SK-N-SH treated with all-trans-retinoic acid at 6 μM for 48 hours (cell line): ENCODE results near the gene RASD1.

ENCODE experiments used
- ATAC-seq: fragments of 200-7000 bp; cut with Tn5 transposase; 3 replicates; pipeline ENCODE4 v1.9.1; 2020; ENCODE audit warnings: mild to moderate bottlenecking, moderate library complexity
- ARNTL ChIP-seq: fragments of 450-650 bp; formaldehyde crosslinking; IDR thresholded peaks from 2 replicates; pipeline ENCODE4 v1.5.0; 2020; ENCODE audit warnings: low read depth, mild to moderate bottlenecking, moderate library complexity, borderline replicate concordance
- BACH2 ChIP-seq: fragments of 250-450 bp; sonication (Bioruptor Pico); IDR thresholded peaks from 2 replicates; pipeline ENCODE4 v1.9.0; 2021; ENCODE audit warnings: mild to moderate bottlenecking, borderline replicate concordance
- CREB5 ChIP-seq: fragments of 250-450 bp; sonication (Bioruptor Pico); IDR thresholded peaks from 2 replicates; pipeline ENCODE4 v1.5.1; 2020; ENCODE audit warnings: low read depth, mild to moderate bottlenecking, moderate library complexity
- CSDC2 ChIP-seq: fragments of 250-450 bp; sonication (Bioruptor Pico); IDR thresholded peaks from 2 replicates; pipeline ENCODE4 v1.5.0; 2020; ENCODE audit warnings: mild to moderate bottlenecking, moderate library complexity
- CSRNP3 ChIP-seq: fragments of 250-450 bp; sonication (Bioruptor Pico); IDR thresholded peaks from 2 replicates; pipeline ENCODE4 v1.5.1; 2021; ENCODE audit warnings: mild to moderate bottlenecking, moderate library complexity
- ESRRG ChIP-seq: fragments of 250-450 bp; sonication (Bioruptor Pico); IDR thresholded peaks from 2 replicates; pipeline ENCODE4 v1.6.1; 2021; ENCODE audit warnings: mild to moderate bottlenecking
- GLIS3 ChIP-seq: fragments of 250-450 bp; sonication (Bioruptor Pico); IDR thresholded peaks from 2 replicates; pipeline ENCODE4 v1.5.0; 2020; ENCODE audit warnings: mild to moderate bottlenecking, moderate library complexity
- ISL1 ChIP-seq: fragments of 250-450 bp; sonication (Bioruptor Pico); IDR thresholded peaks from 2 replicates; pipeline ENCODE4 v2.1.2; 2022; ENCODE audit warnings: mild to moderate bottlenecking, moderate library complexity
- OSR1 ChIP-seq: fragments of 250-450 bp; sonication (Bioruptor Pico); IDR thresholded peaks from 2 replicates; pipeline ENCODE4 v1.8.0; 2022; ENCODE audit warnings: moderate library complexity, mild to moderate bottlenecking, inconsistent platforms
- PATZ1 ChIP-seq: fragments of 250-450 bp; sonication (Bioruptor Pico); IDR thresholded peaks from 2 replicates; pipeline ENCODE4 v1.8.0; 2020; ENCODE audit warnings: mild to moderate bottlenecking, moderate library complexity, borderline replicate concordance
- PPARA ChIP-seq: fragments of 250-450 bp; sonication (Bioruptor Pico); IDR thresholded peaks from 2 replicates; pipeline ENCODE4 v1.5.0; 2020; ENCODE audit warnings: mild to moderate bottlenecking, borderline replicate concordance
- RARB ChIP-seq: fragments of 250-450 bp; sonication (Bioruptor Pico); IDR thresholded peaks from 2 replicates; pipeline ENCODE4 v1.8.0; 2021; ENCODE audit warnings: mild to moderate bottlenecking, moderate library complexity
- SNAI2 ChIP-seq: fragments of 250-450 bp; sonication (Bioruptor Pico); IDR thresholded peaks from 2 replicates; pipeline ENCODE4 v1.5.0; 2020; ENCODE audit warnings: mild to moderate bottlenecking, moderate library complexity
- TCF4 ChIP-seq: fragments of 250-450 bp; sonication (Bioruptor Pico); IDR thresholded peaks from 2 replicates; pipeline ENCODE4 v1.8.0; 2021; ENCODE audit warnings: mild to moderate bottlenecking, moderate library complexity, borderline replicate concordance
- TOX ChIP-seq: fragments of 250-450 bp; sonication (Bioruptor Pico); IDR thresholded peaks from 2 replicates; pipeline ENCODE4 v1.8.0; 2021; ENCODE audit warnings: mild to moderate bottlenecking, moderate library complexity, borderline replicate concordance
- ZC3H10 ChIP-seq: fragments of 250-450 bp; sonication (Bioruptor Pico); IDR thresholded peaks from 2 replicates; pipeline ENCODE4 v1.5.1; 2021; ENCODE audit warnings: mild to moderate bottlenecking, moderate library complexity
- ZFP3 ChIP-seq: fragments of 250-450 bp; sonication (Bioruptor Pico); IDR thresholded peaks from 2 replicates; pipeline ENCODE4 v1.5.0; 2020; ENCODE audit warnings: mild to moderate bottlenecking, moderate library complexity
- ZFP30 ChIP-seq: fragments of 450-650 bp; formaldehyde crosslinking; IDR thresholded peaks from 2 replicates; pipeline ENCODE4 v1.5.0; 2022; ENCODE audit warnings: mild to moderate bottlenecking, moderate library complexity
- ZNF565 ChIP-seq: fragments of 450-650 bp; formaldehyde crosslinking; conservative IDR thresholded peaks from 2 replicates; pipeline ENCODE4 v1.5.0; 2020; ENCODE audit warnings: low read depth, mild to moderate bottlenecking, moderate library complexity
- ZNF70 ChIP-seq: fragments of 450-650 bp; formaldehyde crosslinking; IDR thresholded peaks from 2 replicates; pipeline ENCODE4 v1.5.0; 2020; ENCODE audit warnings: mild to moderate bottlenecking, moderate library complexity
- ZNF8 ChIP-seq: fragments of 450-650 bp; formaldehyde crosslinking; IDR thresholded peaks from 2 replicates; pipeline ENCODE4 v1.5.0; 2020; ENCODE audit warnings: mild to moderate bottlenecking, moderate library complexity
- TF ChIP-seq, protein P1 (sequence below): fragments of 250-450 bp; sonication (Bioruptor Pico); IDR thresholded peaks from 2 replicates; pipeline ENCODE4 v1.8.0; 2021; ENCODE audit warnings: low read depth, mild to moderate bottlenecking, moderate library complexity, borderline replicate concordance
- TF ChIP-seq, protein P2 (sequence below): fragments of 250-450 bp; sonication (Bioruptor Pico); IDR thresholded peaks from 2 replicates; pipeline ENCODE4 v1.5.0; 2020; ENCODE audit warnings: mild to moderate bottlenecking, moderate library complexity

RASD1 gene

DNA sequence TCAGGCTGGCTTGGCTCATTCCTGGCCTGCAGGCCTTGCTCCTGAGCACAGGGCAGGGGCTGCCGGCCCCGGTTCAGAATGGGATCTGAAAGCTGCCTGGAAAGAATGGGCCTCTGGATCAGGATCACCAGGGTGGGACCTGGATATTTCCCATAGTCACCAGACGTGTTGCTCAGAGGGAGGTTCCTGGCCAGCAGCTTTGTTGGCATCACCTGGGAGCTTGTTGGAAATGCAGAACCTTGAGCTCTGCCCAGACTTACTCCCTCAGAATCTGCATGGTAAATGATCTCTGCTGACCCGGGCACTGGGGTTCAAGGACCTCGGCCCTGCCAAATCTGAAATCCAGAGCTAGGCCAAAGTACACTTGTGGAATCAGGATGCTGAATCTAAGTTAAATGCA is 48.9 kb downstream of the RASD1 start (continued):
- TF ChIP-seq PATZ1 (CRISPR knock-in tag): no peak
- no peak for TF ChIP-seq ZFP3 (CRISPR knock-in tag)
- no peak for TF ChIP-seq ISL1 (CRISPR knock-in tag)
- TF ChIP-seq TCF4 (CRISPR knock-in tag): no peak
- no peak for TF ChIP-seq ESRRG
- no peak for TF ChIP-seq ZNF70 (CRISPR knock-in tag)
- no peak for TF ChIP-seq ZC3H10 (CRISPR knock-in tag)

GRCh38 chr17:17446666-17447155 is 49.5 kb downstream of the RASD1 start:
- TF ChIP-seq ZNF8 (CRISPR knock-in tag) (no peak), GLIS3 (CRISPR knock-in tag) (no peak), CREB5 (no peak), CSDC2 (CRISPR knock-in tag) (no peak), TOX (CRISPR knock-in tag) (no peak), RARB (CRISPR knock-in tag) (no peak), PPARA (no peak), CSRNP3 (no peak), ISL1 (CRISPR knock-in tag) (no peak), ZC3H10 (CRISPR knock-in tag) (no peak), ZFP30 (CRISPR knock-in tag) (no peak), PATZ1 (CRISPR knock-in tag) (no peak), BACH2 (CRISPR knock-in tag) (no peak), ZFP3 (CRISPR knock-in tag) (no peak), ZNF70 (CRISPR knock-in tag) (no peak)
- TF ChIP-seq, protein P1, sequence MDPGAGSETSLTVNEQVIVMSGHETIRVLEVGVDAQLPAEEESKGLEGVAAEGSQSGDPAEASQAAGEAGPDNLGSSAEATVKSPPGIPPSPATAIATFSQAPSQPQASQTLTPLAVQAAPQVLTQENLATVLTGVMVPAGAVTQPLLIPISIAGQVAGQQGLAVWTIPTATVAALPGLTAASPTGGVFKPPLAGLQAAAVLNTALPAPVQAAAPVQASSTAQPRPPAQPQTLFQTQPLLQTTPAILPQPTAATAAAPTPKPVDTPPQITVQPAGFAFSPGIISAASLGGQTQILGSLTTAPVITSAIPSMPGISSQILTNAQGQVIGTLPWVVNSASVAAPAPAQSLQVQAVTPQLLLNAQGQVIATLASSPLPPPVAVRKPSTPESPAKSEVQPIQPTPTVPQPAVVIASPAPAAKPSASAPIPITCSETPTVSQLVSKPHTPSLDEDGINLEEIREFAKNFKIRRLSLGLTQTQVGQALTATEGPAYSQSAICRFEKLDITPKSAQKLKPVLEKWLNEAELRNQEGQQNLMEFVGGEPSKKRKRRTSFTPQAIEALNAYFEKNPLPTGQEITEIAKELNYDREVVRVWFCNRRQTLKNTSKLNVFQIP: no peak
- no peak for ATAC-seq

DNA sequence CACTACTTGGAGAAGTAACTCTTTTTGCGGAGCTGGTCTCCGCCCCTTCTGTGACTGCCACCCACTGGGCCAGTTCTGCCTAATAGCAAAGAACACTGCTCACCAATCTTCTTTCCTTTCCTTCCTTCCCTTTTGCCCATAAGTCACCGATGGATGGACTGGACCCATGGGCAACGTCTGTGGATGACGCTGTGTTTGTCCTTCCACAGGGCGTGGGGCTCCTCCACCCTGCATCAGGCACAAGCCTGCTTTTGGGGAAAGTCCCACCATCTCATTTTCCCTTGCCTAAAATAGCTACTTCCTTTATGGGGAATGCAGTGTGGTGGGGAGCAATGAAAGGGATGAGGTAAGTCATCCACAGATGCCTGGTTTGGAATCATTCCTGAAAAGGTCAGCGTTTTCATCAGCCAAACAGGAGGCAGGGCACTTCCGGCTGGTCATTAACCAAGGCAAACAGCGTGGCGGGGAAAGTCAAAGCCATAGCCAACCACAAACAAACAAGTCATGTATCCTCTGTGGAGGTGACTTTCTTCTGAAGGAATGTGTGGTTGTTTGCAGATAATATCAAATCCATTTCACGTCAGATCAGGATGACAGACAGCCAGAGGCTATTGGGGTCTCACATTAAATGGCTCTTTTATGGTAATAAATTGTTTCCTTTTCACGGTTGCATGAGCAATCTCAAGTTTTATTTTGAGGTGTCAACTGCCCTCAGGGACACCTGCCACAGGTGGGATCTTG is 50.1 kb downstream of the RASD1 start:
- ATAC-seq: no peak; the same call in 1 of the 3 replicates
- TF ChIP-seq ZFP3 (CRISPR knock-in tag): no peak
- TF ChIP-seq CSDC2 (CRISPR knock-in tag): no peak
- no peak for TF ChIP-seq ZFP30 (CRISPR knock-in tag)
- no peak for TF ChIP-seq PPARA
- TF ChIP-seq, protein P2, sequence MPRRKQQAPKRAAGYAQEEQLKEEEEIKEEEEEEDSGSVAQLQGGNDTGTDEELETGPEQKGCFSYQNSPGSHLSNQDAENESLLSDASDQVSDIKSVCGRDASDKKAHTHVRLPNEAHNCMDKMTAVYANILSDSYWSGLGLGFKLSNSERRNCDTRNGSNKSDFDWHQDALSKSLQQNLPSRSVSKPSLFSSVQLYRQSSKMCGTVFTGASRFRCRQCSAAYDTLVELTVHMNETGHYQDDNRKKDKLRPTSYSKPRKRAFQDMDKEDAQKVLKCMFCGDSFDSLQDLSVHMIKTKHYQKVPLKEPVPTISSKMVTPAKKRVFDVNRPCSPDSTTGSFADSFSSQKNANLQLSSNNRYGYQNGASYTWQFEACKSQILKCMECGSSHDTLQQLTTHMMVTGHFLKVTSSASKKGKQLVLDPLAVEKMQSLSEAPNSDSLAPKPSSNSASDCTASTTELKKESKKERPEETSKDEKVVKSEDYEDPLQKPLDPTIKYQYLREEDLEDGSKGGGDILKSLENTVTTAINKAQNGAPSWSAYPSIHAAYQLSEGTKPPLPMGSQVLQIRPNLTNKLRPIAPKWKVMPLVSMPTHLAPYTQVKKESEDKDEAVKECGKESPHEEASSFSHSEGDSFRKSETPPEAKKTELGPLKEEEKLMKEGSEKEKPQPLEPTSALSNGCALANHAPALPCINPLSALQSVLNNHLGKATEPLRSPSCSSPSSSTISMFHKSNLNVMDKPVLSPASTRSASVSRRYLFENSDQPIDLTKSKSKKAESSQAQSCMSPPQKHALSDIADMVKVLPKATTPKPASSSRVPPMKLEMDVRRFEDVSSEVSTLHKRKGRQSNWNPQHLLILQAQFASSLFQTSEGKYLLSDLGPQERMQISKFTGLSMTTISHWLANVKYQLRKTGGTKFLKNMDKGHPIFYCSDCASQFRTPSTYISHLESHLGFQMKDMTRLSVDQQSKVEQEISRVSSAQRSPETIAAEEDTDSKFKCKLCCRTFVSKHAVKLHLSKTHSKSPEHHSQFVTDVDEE (CRISPR knock-in tag): no peak
- no peak for TF ChIP-seq TCF4 (CRISPR knock-in tag)
- TF ChIP-seq SNAI2: no peak
- TF ChIP-seq ESRRG: no peak
- TF ChIP-seq OSR1 (CRISPR knock-in tag): no peak
- no peak for TF ChIP-seq TOX (CRISPR knock-in tag)
- TF ChIP-seq ZC3H10 (CRISPR knock-in tag): no peak
- TF ChIP-seq ARNTL (CRISPR knock-in tag): no peak
- TF ChIP-seq CREB5: no peak
- no peak for TF ChIP-seq ZNF565 (CRISPR knock-in tag)
- no peak for TF ChIP-seq CSRNP3
